HepG2 (cell line): ENCODE results near the gene TGM2. TPM values are rescaled to one million over a fixed set of nuclear protein-coding genes. Genes with fewer than 3 reads are reported as not detected.

Experiments
- DPF2 ChIP-seq: sonication (generic); formaldehyde crosslinking; IDR thresholded peaks from 2 replicates; pipeline ENCODE4 v1.4.0; 2020; ENCODE audit warnings: mild to moderate bottlenecking, low read depth, missing genetic modification reagents, borderline replicate concordance
- ETV6 ChIP-seq: sonication (generic); formaldehyde crosslinking; conservative IDR thresholded peaks from 2 replicates; pipeline ENCODE4 v1.4.0; 2020; ENCODE audit warnings: missing genetic modification reagents
- FOXA1 ChIP-seq, 2 experiments: fragments of 450-650 bp in 1 of 2; sonication (generic) in 1 of 2; formaldehyde crosslinking in 1 of 2; IDR thresholded peaks; 2 replicates each; pipeline versions ENCODE4 v1.4.0 to v1.6.1; 2016 to 2020; ENCODE audit warnings: missing genetic modification reagents in 1 of 2
- ISL2 ChIP-seq: sonication (generic); formaldehyde crosslinking; IDR thresholded peaks from 2 replicates; pipeline ENCODE4 v1.5.0; 2020; ENCODE audit warnings: missing genetic modification reagents
- MEIS1 ChIP-seq: sonication (generic); formaldehyde crosslinking; IDR thresholded peaks from 2 replicates; pipeline ENCODE4 v1.9.0; 2021; ENCODE audit warnings: mild to moderate bottlenecking, missing genetic modification reagents, moderate library complexity, borderline replicate concordance
- MTA1 ChIP-seq: sonication (generic); formaldehyde crosslinking; IDR thresholded peaks from 2 replicates; pipeline ENCODE4 v1.4.0; 2020; ENCODE audit warnings: missing genetic modification reagents, mild to moderate bottlenecking, borderline replicate concordance
- PAWR ChIP-seq: sonication (generic); formaldehyde crosslinking; IDR thresholded peaks from 2 replicates; pipeline ENCODE4 v1.4.0; 2020; ENCODE audit warnings: missing genetic modification reagents, mild to moderate bottlenecking, borderline replicate concordance
- SP2 ChIP-seq: sonication (generic); formaldehyde crosslinking; IDR thresholded peaks from 2 replicates; pipeline ENCODE4 v1.5.1; 2020; ENCODE audit warnings: mild to moderate bottlenecking, missing genetic modification reagents
- ZNF230 ChIP-seq: sonication (generic); formaldehyde crosslinking; IDR thresholded peaks from 2 replicates; pipeline ENCODE4 v1.4.0; 2020; ENCODE audit warnings: mild to moderate bottlenecking, missing genetic modification reagents
- ZNF264 ChIP-seq: sonication (generic); formaldehyde crosslinking; IDR thresholded peaks from 2 replicates; pipeline ENCODE4 v1.4.0; 2020; ENCODE audit warnings: missing genetic modification reagents
- ZNF839 ChIP-seq: sonication (generic); formaldehyde crosslinking; IDR thresholded peaks from 2 replicates; pipeline ENCODE4 v1.4.0; 2020; ENCODE audit warnings: missing genetic modification reagents, mild to moderate bottlenecking, borderline replicate concordance
- polyA plus RNA-seq, 8 experiments: library from polyadenylated mRNA; depleted of rRNA in 3 of 8; stranded (reverse) in 7 of 8; unstranded in 1 of 8; fragments of >200 nt; fragmentation: Illumina TruSeq in 4 of 8; extraction: Trizol in 4 of 8; gene quantifications; 2 replicates each; pipeline versions ENCODE4 v1.2.1 to v1.2.3, GENCODE V29; 2011 to 2016; ENCODE audit warnings: low read depth in 4 of 8, missing spikeins in 1 of 8, mixed read lengths in 1 of 8; ENCODE audit not compliant: insufficient read depth in 1 of 8
- total RNA-seq, 5 experiments: library from RNA; depleted of rRNA; stranded (reverse); fragments of >200 nt; fragmentation: Illumina TruSeq; extraction: Trizol; gene quantifications; 2 replicates each; pipeline ENCODE4 v1.2.3, GENCODE V29; 2016; ENCODE audit warnings: low read depth in 1 of 5
- TF ChIP-seq, protein P1 (sequence below): sonication (generic); formaldehyde crosslinking; IDR thresholded peaks from 2 replicates; pipeline ENCODE4 v1.4.0; 2020; ENCODE audit warnings: mild to moderate bottlenecking, missing genetic modification reagents
- TF ChIP-seq, protein P2 (sequence below): sonication (generic); formaldehyde crosslinking; IDR thresholded peaks from 2 replicates; pipeline ENCODE4 v1.4.0; 2020; ENCODE audit warnings: mild to moderate bottlenecking, missing genetic modification reagents
- TF ChIP-seq, protein P3 (sequence below): sonication (generic); IDR thresholded peaks from 2 replicates; pipeline ENCODE4 v1.6.1; 2016; ENCODE audit warnings: low read depth, borderline replicate concordance

Gene TGM2
- total and polyA plus RNA-seq, 2 of the 13 experiments (the other 11 are each of a cell fraction or from before 2014, with no cell fraction given): 4.2 to 46.4 TPM

DNA sequence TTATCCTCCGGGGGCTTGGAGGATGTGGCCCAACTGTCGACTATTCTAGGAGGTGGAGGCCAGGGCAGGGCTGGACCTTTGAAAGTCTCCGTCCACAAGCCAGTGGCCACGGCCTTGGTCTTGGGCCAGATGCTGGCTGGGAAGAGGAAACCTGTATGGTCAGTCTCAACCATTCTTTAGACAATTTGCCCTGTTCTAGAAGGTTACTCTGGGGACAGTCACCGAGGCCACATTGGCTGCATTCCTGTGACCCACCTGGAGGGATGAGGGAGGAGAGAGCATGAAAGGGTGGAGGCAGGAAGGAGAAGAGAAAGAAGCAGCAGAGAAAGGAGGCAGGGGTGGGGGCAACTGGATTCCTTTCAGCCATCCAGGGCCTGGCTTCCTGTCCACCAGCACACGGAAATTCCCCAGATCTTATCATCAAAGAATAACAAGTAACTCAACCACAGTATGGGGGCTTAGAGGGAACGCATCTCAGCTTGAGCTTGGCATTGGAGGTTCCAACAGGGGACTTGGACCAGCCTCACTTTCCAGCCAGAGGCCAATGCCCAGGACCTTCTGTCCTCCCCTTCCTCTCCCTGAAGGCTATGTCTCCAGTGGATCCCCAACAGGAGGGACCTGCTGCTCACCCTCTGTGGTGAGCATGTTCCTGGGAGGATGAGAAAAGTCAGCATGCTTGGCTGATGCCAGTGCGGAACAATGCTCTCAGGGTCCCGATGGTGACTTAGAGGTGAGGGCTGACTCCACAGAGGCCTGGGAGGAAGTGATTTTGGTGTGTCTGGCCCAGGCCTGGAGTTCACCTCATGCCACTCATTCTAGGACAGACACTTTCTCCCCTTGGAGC is 30.4 kb downstream of the TGM2 start (continued):
- TF ChIP-seq, protein P1, sequence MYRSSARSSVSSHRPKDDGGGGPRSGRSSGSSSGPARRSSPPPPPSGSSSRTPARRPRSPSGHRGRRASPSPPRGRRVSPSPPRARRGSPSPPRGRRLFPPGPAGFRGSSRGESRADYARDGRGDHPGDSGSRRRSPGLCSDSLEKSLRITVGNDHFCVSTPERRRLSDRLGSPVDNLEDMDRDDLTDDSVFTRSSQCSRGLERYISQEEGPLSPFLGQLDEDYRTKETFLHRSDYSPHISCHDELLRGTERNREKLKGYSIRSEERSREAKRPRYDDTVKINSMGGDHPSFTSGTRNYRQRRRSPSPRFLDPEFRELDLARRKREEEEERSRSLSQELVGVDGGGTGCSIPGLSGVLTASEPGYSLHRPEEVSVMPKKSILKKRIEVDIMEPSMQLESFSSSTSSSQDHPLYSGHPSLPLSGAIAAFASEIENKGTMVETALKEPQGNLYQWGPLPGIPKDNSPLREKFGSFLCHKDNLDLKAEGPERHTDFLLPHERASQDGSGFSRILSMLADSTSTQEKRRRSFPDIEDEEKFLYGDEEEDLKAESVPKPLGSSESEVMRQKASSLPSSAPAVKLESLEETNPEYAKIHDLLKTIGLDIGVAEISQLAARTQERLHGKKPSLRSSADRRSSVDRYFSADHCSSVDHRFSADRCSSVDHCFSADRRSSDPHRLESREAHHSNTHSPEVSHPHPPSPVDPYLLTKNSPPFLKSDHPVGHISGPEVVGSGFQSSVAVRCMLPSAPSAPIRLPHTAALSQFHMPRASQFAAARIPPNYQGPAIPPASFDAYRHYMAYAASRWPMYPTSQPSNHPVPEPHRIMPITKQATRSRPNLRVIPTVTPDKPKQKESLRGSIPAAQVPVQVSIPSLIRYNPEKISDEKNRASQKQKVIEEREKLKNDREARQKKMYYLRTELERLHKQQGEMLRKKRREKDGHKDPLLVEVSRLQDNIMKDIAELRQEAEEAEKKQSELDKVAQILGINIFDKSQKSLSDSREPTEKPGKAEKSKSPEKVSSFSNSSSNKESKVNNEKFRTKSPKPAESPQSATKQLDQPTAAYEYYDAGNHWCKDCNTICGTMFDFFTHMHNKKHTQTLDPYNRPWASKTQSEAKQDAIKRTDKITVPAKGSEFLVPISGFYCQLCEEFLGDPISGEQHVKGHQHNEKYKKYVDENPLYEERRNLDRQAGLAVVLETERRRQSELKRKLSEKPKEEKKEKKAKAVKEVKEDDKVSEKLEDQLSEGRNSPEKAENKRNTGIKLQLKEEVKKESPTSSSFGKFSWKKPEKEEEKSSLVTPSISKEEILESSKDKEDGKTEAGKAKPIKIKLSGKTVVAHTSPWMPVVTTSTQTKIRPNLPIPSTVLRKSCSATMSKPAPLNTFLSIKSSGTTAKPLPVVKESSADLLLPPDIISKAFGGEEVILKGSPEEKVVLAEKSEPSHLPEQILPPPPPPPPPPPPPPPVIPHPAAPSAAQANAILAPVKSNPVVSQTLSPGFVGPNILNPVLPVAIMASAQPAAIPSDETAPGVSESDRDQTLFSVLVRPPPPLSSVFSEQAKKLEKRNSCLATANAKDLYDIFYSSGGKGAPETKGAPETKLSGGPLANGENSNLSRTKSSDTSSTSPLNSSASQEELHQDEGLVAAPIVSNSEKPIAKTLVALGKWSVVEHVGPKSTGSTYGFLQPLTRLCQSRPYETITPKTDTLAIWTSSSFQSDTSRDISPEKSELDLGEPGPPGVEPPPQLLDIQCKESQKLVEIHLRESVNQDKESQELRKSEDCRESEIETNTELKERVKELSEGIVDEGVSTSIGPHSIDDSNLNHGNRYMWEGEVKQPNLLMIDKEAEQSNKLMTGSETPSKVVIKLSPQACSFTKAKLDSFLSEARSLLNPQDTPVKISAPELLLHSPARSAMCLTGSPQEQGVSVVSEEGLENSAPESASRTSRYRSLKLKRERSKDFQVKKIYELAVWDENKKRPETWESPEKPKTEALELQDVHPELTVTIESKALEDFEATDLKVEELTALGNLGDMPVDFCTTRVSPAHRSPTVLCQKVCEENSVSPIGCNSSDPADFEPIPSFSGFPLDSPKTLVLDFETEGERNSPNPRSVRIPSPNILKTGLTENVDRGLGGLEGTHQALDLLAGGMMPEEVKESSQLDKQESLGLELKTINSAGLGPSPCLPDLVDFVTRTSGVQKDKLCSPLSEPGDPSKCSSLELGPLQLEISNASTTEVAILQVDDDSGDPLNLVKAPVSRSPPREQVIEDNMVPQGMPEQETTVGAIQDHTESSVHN: peak; percentile 82; the same call in 1 of the 2 replicates
- TF ChIP-seq ETV6 (CRISPR knock-in tag) (no peak; the same call in 1 of the 2 replicates), MTA1 (CRISPR knock-in tag) (no peak), ZNF264 (CRISPR knock-in tag) (no peak), ZNF839 (no peak), DPF2 (CRISPR knock-in tag) (0 out of 2 replicates have a peak, but pooled peaks have one; percentile 5), ISL2 (CRISPR knock-in tag) (0 out of 2 replicates have a peak, but pooled peaks have one; percentile 1), PAWR (CRISPR knock-in tag) (peak; percentile 87; the same call in 1 of the 2 replicates), FOXA1 (IDR thresholded peaks at IDR 0.05) (no peak), FOXA1 (CRISPR knock-in tag; IDR thresholded peaks at IDR 0.05) (peak; percentile 11; the same call in 1 of the 2 replicates), ZNF230 (peak; percentile 79; the same call in 1 of the 2 replicates), SP2 (CRISPR knock-in tag) (peak; percentile 33; the same call in 1 of the 2 replicates), MEIS1 (CRISPR knock-in tag) (no peak; the same call in 1 of the 2 replicates)
- TF ChIP-seq, protein P2, sequence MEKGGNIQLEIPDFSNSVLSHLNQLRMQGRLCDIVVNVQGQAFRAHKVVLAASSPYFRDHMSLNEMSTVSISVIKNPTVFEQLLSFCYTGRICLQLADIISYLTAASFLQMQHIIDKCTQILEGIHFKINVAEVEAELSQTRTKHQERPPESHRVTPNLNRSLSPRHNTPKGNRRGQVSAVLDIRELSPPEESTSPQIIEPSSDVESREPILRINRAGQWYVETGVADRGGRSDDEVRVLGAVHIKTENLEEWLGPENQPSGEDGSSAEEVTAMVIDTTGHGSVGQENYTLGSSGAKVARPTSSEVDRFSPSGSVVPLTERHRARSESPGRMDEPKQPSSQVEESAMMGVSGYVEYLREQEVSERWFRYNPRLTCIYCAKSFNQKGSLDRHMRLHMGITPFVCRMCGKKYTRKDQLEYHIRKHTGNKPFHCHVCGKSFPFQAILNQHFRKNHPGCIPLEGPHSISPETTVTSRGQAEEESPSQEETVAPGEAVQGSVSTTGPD (CRISPR knock-in tag): peak; percentile 84; the same call in 1 of the 2 replicates
- TF ChIP-seq, protein P3, sequence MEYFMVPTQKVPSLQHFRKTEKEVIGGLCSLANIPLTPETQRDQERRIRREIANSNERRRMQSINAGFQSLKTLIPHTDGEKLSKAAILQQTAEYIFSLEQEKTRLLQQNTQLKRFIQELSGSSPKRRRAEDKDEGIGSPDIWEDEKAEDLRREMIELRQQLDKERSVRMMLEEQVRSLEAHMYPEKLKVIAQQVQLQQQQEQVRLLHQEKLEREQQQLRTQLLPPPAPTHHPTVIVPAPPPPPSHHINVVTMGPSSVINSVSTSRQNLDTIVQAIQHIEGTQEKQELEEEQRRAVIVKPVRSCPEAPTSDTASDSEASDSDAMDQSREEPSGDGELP: 0 out of 2 replicates have a peak, but pooled peaks have one; percentile 32
